GM12878 (cell line): ENCODE results near the gene RPL13A.

Experiments used
- BMI1 ChIP-seq: fragments of 450-650 bp; IDR thresholded peaks from 2 replicates; pipeline ENCODE4 v1.6.1; 2016; ENCODE audit warnings: mild to moderate bottlenecking, moderate library complexity, borderline replicate concordance
- EP300 ChIP-seq, 2 experiments: fragments of 150-350 bp in 1 of 2; IDR thresholded peaks; 2 replicates each; pipeline ENCODE4 v1.6.1; 2011 to 2012; ENCODE audit warnings: low read depth in 2 of 2, low read length in 2 of 2, borderline replicate concordance in 1 of 2, improper control_type of control experiment in 1 of 2, inconsistent platforms in 1 of 2; ENCODE audit not compliant: control insufficient read depth in 1 of 2
- NFYB ChIP-seq: IDR thresholded peaks from 2 replicates; pipeline ENCODE4 v1.6.1; 2011; ENCODE audit warnings: low read depth, mild to moderate bottlenecking, low read length, improper control_type of control experiment, moderate library complexity; ENCODE audit not compliant: insufficient read depth
- SRF ChIP-seq, 2 experiments: IDR thresholded peaks; 2 replicates each; pipeline ENCODE4 v1.6.1; 2011; ENCODE audit warnings: low read depth in 2 of 2, low read length in 2 of 2, mild to moderate bottlenecking in 1 of 2, moderate library complexity in 1 of 2
- TF ChIP-seq, protein P1 (sequence below), 3 experiments: IDR thresholded peaks in 2 of 3; conservative IDR thresholded peaks in 1 of 3; 2 replicates each; pipeline ENCODE4 v1.5.1; 2011; ENCODE audit warnings: low read depth in 3 of 3, low read length in 3 of 3, mild to moderate bottlenecking in 3 of 3, control low read depth in 2 of 3, moderate library complexity in 2 of 3, inconsistent platforms in 1 of 3, mixed read lengths in 1 of 3; ENCODE audit not compliant: control insufficient read depth in 2 of 3, insufficient read depth in 1 of 3; ENCODE audit errors: extremely low read depth in 1 of 3
- TF ChIP-seq, protein P2 (sequence below): IDR thresholded peaks from 2 replicates; pipeline ENCODE4 v1.6.1; 2012; ENCODE audit warnings: mild to moderate bottlenecking, low read depth, low read length
- TF ChIP-seq, protein P3 (sequence below): fragments of 450-650 bp; IDR thresholded peaks from 2 replicates; pipeline ENCODE4 v1.6.1; 2018; ENCODE audit warnings: borderline replicate concordance, mild to moderate bottlenecking; ENCODE audit not compliant: partially characterized antibody
- TF ChIP-seq, protein P4 (sequence below): fragments of 450-650 bp; IDR thresholded peaks from 2 replicates; pipeline ENCODE4 v1.6.1; 2018; ENCODE audit warnings: mild to moderate bottlenecking, low read depth, moderate library complexity; ENCODE audit not compliant: partially characterized antibody

DNA sequence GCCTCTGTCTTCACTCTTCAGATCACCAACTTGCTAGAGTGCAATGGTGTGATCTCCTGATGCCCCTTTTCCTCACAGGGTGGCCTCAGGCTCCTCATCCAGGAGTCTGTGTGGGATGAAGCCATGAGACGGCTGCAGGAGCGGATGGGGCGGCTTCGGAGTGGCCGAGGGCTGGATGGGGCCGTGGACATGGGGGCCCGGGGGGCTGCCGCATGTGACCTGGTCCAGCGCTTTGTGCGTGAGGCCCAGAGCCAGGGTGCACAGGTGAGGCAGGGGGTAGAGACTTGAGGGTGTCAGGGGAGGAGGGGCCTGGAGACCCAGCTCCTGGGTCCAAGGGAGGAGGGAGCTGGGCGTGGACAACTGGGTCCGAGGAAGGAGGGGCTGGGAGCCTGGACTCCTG is 24.9 kb upstream of the RPL13A start:
- TF ChIP-seq, protein P1, sequence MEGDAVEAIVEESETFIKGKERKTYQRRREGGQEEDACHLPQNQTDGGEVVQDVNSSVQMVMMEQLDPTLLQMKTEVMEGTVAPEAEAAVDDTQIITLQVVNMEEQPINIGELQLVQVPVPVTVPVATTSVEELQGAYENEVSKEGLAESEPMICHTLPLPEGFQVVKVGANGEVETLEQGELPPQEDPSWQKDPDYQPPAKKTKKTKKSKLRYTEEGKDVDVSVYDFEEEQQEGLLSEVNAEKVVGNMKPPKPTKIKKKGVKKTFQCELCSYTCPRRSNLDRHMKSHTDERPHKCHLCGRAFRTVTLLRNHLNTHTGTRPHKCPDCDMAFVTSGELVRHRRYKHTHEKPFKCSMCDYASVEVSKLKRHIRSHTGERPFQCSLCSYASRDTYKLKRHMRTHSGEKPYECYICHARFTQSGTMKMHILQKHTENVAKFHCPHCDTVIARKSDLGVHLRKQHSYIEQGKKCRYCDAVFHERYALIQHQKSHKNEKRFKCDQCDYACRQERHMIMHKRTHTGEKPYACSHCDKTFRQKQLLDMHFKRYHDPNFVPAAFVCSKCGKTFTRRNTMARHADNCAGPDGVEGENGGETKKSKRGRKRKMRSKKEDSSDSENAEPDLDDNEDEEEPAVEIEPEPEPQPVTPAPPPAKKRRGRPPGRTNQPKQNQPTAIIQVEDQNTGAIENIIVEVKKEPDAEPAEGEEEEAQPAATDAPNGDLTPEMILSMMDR (IDR thresholded peaks at IDR 0.05 in 2 of 3, conservative IDR thresholded peaks at IDR 0.05 in 1 of 3; ENCODE audit: control insufficient read depth in 2 of 3, extremely low read depth in 1 of 3, insufficient read depth in 1 of 3, low read depth in 3 of 3, low read length in 3 of 3), result no peak
- TF ChIP-seq BMI1 (no peak), NFYB (no peak), SRF (IDR thresholded peaks at IDR 0.05; ENCODE audit: low read depth in 2 of 2, low read length in 2 of 2) (no peak), EP300 (IDR thresholded peaks at IDR 0.05; ENCODE audit: borderline replicate concordance in 1 of 2, control insufficient read depth in 1 of 2, low read depth in 2 of 2, low read length in 2 of 2) (no peak)
- TF ChIP-seq, protein P2, sequence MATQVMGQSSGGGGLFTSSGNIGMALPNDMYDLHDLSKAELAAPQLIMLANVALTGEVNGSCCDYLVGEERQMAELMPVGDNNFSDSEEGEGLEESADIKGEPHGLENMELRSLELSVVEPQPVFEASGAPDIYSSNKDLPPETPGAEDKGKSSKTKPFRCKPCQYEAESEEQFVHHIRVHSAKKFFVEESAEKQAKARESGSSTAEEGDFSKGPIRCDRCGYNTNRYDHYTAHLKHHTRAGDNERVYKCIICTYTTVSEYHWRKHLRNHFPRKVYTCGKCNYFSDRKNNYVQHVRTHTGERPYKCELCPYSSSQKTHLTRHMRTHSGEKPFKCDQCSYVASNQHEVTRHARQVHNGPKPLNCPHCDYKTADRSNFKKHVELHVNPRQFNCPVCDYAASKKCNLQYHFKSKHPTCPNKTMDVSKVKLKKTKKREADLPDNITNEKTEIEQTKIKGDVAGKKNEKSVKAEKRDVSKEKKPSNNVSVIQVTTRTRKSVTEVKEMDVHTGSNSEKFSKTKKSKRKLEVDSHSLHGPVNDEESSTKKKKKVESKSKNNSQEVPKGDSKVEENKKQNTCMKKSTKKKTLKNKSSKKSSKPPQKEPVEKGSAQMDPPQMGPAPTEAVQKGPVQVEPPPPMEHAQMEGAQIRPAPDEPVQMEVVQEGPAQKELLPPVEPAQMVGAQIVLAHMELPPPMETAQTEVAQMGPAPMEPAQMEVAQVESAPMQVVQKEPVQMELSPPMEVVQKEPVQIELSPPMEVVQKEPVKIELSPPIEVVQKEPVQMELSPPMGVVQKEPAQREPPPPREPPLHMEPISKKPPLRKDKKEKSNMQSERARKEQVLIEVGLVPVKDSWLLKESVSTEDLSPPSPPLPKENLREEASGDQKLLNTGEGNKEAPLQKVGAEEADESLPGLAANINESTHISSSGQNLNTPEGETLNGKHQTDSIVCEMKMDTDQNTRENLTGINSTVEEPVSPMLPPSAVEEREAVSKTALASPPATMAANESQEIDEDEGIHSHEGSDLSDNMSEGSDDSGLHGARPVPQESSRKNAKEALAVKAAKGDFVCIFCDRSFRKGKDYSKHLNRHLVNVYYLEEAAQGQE, result no peak
- TF ChIP-seq, protein P3, sequence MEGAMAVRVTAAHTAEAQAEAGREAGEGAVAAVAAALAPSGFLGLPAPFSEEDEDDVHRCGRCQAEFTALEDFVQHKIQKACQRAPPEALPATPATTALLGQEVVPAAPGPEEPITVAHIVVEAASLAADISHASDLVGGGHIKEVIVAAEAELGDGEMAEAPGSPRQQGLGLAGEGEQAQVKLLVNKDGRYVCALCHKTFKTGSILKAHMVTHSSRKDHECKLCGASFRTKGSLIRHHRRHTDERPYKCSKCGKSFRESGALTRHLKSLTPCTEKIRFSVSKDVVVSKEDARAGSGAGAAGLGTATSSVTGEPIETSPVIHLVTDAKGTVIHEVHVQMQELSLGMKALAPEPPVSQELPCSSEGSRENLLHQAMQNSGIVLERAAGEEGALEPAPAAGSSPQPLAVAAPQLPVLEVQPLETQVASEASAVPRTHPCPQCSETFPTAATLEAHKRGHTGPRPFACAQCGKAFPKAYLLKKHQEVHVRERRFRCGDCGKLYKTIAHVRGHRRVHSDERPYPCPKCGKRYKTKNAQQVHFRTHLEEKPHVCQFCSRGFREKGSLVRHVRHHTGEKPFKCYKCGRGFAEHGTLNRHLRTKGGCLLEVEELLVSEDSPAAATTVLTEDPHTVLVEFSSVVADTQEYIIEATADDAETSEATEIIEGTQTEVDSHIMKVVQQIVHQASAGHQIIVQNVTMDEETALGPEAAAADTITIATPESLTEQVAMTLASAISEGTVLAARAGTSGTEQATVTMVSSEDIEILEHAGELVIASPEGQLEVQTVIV, result no peak
- TF ChIP-seq, protein P4, sequence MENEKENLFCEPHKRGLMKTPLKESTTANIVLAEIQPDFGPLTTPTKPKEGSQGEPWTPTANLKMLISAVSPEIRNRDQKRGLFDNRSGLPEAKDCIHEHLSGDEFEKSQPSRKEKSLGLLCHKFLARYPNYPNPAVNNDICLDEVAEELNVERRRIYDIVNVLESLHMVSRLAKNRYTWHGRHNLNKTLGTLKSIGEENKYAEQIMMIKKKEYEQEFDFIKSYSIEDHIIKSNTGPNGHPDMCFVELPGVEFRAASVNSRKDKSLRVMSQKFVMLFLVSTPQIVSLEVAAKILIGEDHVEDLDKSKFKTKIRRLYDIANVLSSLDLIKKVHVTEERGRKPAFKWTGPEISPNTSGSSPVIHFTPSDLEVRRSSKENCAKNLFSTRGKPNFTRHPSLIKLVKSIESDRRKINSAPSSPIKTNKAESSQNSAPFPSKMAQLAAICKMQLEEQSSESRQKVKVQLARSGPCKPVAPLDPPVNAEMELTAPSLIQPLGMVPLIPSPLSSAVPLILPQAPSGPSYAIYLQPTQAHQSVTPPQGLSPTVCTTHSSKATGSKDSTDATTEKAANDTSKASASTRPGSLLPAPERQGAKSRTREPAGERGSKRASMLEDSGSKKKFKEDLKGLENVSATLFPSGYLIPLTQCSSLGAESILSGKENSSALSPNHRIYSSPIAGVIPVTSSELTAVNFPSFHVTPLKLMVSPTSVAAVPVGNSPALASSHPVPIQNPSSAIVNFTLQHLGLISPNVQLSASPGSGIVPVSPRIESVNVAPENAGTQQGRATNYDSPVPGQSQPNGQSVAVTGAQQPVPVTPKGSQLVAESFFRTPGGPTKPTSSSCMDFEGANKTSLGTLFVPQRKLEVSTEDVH, result no peak
